ENCODE results near the gene GOLGB1. TPM values are rescaled to one million over a fixed set of nuclear protein-coding genes. Genes with fewer than 3 reads are reported as not detected.

Gene GOLGB1
- total and polyA plus RNA-seq, 10 of the 15 experiments (the other 5 are each of a cell fraction or from before 2014, with no cell fraction given), result 7.4 to 34.5 (median 21.8) TPM

DNA sequence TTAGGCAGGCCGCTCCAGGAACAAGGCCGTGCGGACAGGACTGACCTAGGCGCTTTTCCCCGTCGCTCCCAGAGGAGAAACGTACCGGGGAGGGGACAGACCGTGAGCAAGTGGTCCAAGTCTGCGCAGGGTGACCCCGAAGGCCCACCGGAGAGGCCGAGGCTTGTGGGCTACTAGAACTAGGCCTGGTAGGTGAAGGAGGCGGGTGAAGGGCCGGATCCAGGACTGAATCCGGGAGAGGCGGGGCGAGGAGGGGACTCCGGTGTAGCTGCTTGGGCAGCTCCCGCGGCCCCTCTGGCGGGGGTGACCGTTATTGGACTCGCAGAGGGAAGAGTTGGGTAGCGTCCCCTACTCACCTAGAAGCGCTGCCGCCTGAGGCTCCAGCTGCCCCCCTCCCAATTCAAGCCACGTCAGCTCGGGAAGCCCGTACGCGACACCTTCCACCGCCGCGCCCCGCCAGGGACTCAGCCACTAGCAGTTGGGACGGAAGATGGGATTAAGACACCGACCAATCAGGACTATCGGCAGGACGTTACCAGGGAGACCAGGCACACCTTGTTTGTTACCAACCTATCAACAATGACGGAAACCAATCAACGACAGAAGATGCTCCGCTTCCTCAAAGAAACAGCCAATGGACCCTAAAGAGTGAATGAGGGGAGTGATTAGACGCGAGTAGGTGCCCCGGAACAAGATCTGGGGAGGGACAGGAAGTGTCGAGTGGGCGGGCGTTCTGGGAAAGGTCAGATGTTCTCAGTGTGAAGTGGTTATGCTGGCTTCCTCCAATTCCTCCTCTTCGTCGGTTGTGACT, at the start of gene GOLGB1 (continued):
- TF ChIP-seq POLR2AphosphoS5 (IDR thresholded peaks at IDR 0.05; ENCODE audit: low read length) (peak; percentile 98), MTA2 (IDR thresholded peaks at IDR 0.05; ENCODE audit: low read depth) (peak; percentile 93), TCF3 (IDR thresholded peaks at IDR 0.05; ENCODE audit: borderline replicate concordance, insufficient read depth, low read depth, low read length) (no peak), KDM1A (IDR thresholded peaks at IDR 0.05; ENCODE audit: borderline replicate concordance) (no peak), ZSCAN29 (IDR thresholded peaks at IDR 0.05) (no peak), BMI1 (IDR thresholded peaks at IDR 0.05; ENCODE audit: borderline replicate concordance) (peak; percentile 94), MEF2A (IDR thresholded peaks at IDR 0.05; ENCODE audit: insufficient read depth, low read depth, low read length) (no peak), ATF2 (IDR thresholded peaks at IDR 0.05; ENCODE audit: low read length) (no peak), NR2C2 (IDR thresholded peaks at IDR 0.05; ENCODE audit: borderline replicate concordance, control insufficient read depth, insufficient read length, low read depth) (peak; percentile 83), MTA3 (IDR thresholded peaks at IDR 0.05; ENCODE audit: borderline replicate concordance, low read length) (no peak), IRF4 (IDR thresholded peaks at IDR 0.05; ENCODE audit: low read depth, low read length) (0 out of 2 replicates have a peak, but pooled peaks have one; percentile 24), E4F1 (IDR thresholded peaks at IDR 0.05; ENCODE audit: borderline replicate concordance, partially characterized antibody) (peak; percentile 84), CBFB (IDR thresholded peaks at IDR 0.05; ENCODE audit: low read depth) (peak; percentile 21; the same call in 1 of the 2 replicates), EP300 (IDR thresholded peaks at IDR 0.05; ENCODE audit: borderline replicate concordance in 1 of 2, control insufficient read depth in 1 of 2, low read depth in 2 of 2, low read length in 2 of 2) (no peak), E2F8 (IDR thresholded peaks at IDR 0.05; ENCODE audit: low read depth, partially characterized antibody) (peak; percentile 86), FOXM1 (IDR thresholded peaks at IDR 0.05; ENCODE audit: low read depth, low read length) (0 out of 2 replicates have a peak, but pooled peaks have one; percentile 22), USF2 (IDR thresholded peaks at IDR 0.05; ENCODE audit: borderline replicate concordance, low read depth, low read length) (no peak; the same call in 1 of the 2 replicates), NFXL1 (IDR thresholded peaks at IDR 0.05; ENCODE audit: borderline replicate concordance) (no peak), TARDBP (IDR thresholded peaks at IDR 0.05; ENCODE audit: borderline replicate concordance) (no peak; the same call in 1 of the 2 replicates), DPF2 (IDR thresholded peaks at IDR 0.05) (peak; percentile 25; the same call in 1 of the 2 replicates), MXI1 (IDR thresholded peaks at IDR 0.05; ENCODE audit: low read depth, low read length) (peak; percentile 93), HDAC6 (IDR thresholded peaks at IDR 0.05; ENCODE audit: unreplicated experiment) (no peak), RCOR1 (conservative IDR thresholded peaks at IDR 0.05; ENCODE audit: low read depth, low read length) (no peak)

Data from GM12878 (cell line).